Brain pericyte (primary cell): ENCODE measurements around the gene AKAP6.

ENCODE experiments used
- DNase-seq: peaks from one replicate; pipeline ENCODE4 v3.0.0-alpha.2; 2012; ENCODE audit warnings: low read depth, low spot score

Gene AKAP6

GRCh38 chr14:32618991-32619390, 289.9 kb downstream of the AKAP6 start:
- DNase-seq: no peak

DNA sequence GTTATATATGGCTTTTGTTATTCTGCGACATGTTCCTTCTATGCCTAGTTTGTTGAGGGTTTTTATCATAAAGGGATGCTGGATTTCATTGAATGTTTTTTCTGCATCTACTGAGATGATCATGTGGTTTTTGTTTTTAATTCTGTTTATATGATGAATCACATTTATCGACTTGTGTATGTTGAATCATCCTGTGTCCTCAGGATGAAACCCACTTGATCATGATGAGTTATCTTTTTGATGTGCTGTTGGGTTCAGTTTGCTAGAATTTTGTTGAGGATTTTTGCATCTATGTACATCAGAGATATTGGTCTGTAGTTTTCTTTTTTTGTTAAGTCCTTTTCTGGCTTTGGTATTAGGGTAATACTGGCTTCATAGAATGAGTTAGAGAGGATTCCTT, 291.2 kb downstream of the AKAP6 start:
- DNase-seq: no peak

- no peak for DNase-seq
Observed at GRCh38 chr14:32620724-32621123, 291.6 kb downstream of the AKAP6 start.

DNA sequence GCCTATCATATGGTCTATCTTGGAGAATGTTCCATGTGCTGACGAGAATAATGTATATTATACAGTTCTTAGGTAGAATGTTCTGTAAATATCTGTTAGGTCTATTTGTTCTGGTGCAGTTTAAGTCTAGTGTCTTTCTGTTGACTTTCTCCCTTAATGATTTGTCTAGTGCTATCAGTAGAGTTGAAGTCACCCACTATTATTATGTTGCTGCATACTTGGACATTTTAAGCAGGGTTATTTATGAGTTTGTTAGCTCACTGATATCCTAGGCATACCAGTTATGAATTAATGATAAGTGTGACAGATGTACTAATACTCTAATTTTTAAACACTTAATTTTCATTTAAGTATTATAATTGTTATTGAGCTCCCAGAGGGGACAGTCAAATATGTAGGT, 292.5 kb downstream of the AKAP6 start:
- no peak for DNase-seq

DNA sequence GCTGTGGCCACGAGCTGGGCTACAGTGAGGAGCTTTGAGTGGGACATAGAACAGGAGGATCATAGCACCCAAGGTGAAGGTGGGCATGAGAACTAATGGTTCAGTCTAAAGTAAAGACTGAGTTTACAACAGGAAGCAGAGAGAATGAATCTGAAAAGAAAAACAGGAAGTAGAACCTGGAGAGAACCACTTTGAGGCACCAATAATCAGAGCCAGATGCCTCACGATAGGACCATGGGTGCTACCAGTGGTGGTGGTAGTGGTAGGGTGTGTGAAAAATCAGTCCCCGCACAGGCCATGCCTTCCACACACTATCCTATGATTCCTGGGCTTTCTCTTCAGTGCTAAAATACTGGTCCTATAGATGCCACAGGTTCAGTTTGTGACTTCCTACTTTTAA, 293.6 kb downstream of the AKAP6 start:
- no peak for DNase-seq

DNA sequence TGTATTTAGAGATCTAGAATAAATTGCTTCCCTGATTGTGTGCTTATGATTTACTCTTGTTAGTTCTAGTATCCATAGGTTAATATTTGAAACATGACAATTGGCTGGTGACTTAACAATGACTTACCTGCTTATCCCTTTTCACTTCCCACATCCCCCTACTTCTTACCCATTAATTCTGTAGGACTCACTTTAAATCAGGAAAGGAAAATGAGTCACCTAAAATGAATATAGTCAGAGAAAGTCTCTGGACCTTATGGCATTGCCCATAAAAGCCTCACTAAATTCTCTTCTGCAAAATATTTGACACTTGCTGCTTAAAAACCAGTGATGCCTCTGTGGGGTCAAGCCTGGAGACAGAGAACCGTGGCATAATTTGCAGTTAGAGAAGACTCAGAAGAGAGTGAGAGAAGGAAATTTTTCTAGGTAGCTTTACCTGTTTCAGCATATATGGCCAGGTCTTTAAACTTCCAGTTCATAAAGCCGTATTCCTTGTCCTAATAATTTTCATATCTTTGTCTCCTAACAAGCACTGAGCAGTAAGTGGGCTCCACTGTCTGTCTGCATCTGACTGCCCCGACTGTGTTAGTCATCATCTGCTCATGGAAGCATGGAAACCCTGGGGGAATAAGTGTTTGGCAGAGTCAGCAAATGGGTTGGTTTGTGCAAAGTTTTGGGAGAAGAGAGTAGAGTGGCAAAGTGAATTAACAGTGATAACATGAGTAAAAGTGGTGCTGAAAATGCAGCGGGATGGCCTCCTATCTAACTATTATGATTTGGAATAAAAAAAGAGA, 294.4 kb downstream of the AKAP6 start:
- no peak for DNase-seq

DNA sequence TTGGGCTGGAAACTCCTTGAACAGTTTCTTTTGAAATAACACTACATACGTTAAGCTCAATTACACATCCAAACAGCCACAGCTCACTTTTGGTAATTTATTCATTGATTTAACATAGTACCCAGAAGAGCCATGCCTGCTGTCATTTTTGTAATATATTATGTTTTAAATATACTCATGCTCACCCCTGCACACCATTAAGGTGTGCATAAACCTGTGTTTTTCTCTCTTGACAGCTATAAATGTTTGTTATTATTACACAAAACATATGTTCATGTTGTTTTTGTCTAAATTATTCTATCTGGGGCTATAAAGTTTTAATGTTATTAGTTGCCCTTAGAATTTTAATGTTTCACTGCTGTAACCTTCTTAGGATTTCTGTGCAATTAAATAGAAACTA, 296.1 kb downstream of the AKAP6 start:
- no peak for DNase-seq

GRCh38 chr14:32627545-32628298, 298.6 kb downstream of the AKAP6 start:
- no peak for DNase-seq

GRCh38 chr14:32629236-32629635, 300.1 kb downstream of the AKAP6 start:
- DNase-seq: no peak

GRCh38 chr14:32630701-32631100, 301.6 kb downstream of the AKAP6 start:
- DNase-seq: no peak

DNA sequence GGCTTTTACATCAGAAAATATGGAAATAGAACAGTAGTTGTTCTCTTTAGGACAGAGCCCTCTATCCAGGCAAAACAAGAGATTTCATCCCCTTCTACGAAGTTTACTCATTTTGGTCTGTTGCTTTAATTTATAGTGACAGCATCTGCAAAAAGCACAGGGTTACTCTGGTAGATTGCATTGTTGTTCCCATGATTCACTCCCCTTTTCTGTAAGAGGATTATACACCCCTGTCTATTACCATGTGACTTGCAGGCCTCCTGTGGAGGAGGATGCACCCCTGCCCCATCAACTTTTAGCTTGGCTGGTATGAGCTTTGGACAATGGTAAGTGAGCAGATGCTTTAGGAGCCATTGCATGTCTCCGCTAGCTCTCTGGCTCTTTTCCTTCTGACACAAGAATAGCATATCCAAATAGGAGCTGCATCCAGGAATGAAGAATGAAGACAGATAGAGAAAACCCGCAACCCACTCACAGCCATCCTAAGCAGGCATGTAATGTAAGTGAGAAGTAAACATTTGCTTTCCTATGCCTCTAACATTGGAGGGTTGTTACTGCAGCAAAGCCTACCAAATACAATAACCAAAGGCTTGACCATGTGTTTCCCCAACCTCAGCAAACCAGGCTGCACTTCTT, 304.2 kb downstream of the AKAP6 start:
- no peak for DNase-seq

GRCh38 chr14:32633930-32634329, 304.8 kb downstream of the AKAP6 start:
- DNase-seq: no peak

DNA sequence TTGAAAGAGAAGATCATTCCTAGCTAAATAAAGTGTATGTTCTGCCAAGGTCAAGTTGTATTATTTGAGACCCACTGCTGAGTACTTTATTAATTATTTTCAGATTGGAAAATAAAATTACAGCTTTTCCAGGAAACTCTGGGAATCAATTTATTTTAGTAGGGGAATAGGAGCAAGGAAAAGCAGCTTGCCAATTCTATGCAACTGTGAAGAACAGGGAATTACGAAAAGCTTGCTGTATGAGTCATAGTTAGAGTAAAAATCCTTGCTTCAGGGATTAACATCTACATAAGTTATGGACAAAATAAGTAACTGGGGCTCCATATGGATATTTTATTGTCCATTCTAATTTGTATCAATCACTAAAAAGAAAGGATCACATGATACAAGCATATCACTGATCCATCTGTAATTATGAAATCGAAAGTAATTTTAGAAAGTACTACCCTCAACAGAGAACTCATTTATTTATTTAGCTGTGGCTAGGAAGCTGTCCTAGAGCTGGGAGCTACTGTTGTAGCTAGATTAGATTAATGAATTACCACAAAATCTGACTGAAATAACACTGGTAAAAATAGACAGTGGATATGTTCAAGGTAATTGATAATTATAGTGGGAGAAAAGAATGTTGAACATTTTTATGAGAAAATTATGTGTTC, 306.1 kb downstream of the AKAP6 start:
- DNase-seq: no peak

DNA sequence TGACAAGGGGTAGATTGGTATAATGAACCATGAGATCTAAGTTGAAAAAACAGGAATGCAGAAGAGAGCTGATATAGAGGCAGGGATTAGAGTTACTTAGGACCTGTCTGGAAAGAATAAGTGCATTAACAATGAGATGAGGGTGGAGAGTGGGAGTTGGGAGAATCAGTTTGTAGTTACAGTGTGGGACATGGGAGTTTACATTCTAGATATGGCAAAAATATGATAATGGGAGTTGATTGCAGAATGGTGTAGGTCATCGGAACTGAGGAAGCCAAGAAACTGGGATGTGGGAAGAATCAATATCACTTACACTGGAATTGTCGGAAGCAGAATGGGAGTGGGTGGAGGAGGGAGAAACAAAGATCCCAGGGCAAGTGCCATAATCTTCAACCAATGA, 308.5 kb downstream of the AKAP6 start:
- DNase-seq: no peak

DNA sequence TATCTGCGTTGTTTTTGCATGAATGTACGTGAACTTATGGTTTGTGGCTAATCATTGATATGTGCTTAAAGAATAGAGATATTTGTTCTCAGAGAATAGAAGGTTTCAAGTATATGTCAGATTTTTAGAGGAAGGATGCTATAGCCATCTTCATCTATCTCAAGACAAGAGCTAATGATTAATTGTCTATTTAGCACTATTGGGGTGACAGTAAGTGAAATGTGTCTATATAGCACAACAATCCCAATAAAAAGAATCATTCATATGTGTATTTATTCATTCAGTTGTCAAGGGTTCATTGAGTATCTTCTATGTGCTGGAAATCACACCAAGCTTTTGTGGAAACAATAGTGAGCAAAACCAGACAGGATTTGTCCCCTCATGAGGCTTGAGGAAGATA, 310.1 kb downstream of the AKAP6 start:
- DNase-seq: no peak

DNA sequence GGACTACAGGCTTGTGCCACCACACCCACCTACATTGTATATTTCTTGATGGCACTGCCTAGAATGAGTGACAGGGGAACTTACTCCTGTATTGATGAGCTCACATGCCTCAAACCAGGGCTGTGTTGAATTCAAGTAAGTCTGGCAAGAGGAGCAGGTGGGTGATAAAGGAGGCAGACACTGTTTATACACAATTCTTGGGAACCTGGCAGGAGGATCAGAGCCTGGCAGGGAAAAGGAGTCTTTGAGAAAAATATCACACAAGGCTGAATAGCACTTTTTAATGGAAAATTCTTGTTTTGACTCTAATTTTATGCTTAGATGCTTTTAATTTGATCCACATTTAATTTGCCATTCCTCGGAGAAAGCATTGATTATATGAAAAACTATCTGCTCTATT, 316.5 kb downstream of the AKAP6 start:
- DNase-seq: no peak

GRCh38 chr14:32648434-32648833, 319.3 kb downstream of the AKAP6 start:
- no peak for DNase-seq

- DNase-seq: no peak
Observed at GRCh38 chr14:32650030-32650429, 320.9 kb downstream of the AKAP6 start.

- DNase-seq: no peak
Observed at GRCh38 chr14:32650665-32651064, 321.6 kb downstream of the AKAP6 start.

DNA sequence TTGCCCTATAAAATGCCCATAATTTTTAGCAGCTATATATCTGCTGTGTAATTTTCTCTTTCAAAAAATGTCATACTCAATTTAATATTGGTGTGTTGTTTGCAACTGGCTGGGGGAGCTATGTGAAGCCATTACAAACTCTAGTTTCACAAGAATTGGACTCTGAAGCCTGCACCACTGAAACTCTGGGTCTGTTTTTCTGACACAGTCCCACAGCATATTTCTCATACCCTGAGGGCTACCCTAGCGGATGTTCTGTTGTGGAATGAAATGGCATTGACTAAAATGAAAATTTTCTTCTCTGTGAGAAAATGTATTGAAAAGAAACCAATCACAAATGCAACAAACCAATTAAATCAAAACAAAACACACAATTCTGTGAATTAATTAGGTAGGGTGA, 325.0 kb downstream of the AKAP6 start:
- DNase-seq: no peak

GRCh38 chr14:32656601-32657000, 327.5 kb downstream of the AKAP6 start:
- no peak for DNase-seq

DNA sequence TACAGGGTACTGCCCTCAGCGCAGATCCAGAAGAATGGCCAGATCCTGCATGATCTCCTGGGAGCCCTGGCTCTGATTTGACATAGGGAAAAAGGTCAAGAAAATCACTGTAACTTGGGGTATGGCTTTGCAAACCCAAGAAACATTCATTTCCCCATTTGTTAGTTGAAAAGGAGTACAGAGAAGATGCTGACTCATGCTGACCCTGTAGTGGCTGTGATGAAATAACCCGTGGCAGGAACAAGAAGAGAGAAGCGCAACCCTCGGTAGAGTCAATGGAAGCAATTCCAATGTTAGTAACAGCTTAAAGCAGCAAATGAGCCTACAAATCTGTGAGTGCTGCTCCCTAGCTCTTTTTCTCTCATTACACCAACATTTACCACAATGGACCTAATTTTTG, 328.0 kb downstream of the AKAP6 start:
- DNase-seq: peak; percentile 17
